Measurements from ENCODE around the gene FZD8.
A peak's percentile ranks its signal among the peaks of the same experiment; 100 is the strongest.

The FZD8 gene

DNA sequence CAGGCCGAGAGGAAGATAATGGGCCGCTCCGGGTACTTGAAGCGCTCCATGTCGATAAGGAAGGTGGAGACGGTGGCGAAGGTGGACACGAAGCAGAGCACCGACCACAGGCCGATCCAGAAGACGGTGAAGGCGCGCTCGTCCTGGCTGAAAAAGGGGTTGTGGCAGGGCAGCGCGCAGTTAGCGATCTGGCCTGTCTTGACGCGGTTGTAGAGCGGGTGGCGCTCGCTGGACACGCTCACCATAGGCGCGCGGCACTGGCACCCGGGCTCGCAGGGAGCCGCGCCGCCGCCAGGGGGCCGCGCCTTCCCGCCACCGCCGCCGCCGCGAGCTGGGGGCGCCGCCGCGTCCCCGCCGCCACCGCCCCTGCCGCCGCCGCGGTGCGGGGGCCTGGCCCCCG, 1.6 kb downstream of the FZD8 start:
- peak; percentile 45 for DNase-seq

DNA sequence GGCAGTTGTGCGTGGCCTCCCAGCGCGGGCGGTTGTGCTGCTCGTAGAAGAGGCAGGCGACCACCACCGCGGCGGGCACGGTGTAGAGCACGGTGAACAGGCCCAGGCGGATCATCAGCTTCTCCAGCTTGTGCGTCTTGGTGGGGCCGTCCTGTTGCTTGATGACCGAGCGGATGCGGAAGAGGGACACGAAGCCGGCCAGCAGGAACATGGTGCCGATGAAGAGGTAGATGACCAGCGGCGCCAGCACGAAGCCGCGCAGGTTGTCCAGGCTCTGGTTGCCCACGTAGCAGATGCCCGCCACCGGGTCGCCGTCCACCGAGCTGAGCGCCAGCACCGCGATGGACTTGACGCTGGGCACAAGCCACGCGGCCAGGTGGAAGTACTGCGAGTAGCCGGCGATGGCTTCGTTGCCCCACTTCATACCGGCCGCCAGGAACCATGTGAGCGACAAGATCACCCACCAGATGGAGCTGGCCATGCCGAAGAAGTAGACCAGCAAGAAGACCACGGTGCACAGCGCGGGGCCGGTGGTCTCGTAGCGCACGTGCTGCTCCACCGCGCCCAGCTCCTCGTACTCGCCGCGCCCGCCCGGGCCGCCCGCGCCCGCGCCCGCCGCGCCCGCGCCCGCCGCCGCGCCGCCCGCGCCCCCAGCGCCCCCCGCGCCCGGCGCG, 2.2 kb downstream of the FZD8 start:
- DNase-seq, result no peak

DNA sequence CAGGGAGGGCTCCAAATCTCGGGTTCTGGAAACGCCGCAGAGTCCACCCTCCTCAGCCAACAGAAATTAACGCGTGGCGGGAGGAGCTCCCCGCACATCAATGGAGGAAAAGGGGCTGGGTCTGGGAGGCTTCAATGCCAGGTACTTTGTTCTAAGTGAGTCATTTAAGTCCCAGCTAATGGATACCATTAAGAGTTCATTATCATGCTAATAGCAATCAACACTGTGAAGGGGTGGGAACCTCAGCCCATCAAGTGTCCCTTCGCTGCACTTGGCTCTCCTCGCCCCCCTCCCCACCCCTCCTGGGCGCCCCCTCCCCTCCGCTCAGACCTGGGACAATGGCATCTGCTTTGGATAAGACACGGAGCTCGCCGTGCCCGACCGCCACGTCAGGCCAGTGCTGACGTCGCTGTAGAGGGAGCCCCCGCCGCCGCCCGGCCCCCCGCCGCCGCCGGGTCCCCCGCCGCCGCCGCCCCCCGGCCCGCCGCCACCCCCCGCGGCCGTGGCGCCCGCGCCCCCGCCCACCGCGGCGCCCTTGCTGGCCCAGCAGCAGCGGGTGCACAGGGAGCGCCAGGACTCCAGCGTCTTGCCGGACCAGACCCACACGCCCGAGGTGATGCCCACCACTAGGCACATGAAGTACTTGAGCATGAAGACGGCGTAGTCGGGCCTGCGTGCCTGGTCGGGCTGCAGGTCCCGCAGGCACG, 2.9 kb downstream of the FZD8 start:
- DNase-seq, result no peak

DNA sequence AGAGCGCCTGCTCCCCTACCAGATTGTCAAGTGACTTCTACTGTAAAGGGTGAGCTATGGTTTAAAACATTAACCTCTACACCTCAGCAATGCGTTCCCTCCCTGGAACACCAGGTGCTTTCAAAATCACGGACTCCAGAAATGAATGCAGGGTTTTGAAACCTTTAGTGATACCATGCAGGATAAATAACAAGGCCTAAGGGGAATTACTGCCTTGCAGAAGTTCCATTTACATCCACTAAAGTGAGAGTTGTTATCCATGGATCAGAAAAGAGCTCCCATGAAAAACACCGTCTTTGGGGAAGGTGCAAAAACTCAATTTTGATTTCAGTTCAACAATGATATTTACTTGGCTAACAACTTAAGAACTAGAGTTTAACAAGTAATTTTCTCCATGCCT, 4.0 kb downstream of the FZD8 start:
- DNase-seq, result no peak

DNA sequence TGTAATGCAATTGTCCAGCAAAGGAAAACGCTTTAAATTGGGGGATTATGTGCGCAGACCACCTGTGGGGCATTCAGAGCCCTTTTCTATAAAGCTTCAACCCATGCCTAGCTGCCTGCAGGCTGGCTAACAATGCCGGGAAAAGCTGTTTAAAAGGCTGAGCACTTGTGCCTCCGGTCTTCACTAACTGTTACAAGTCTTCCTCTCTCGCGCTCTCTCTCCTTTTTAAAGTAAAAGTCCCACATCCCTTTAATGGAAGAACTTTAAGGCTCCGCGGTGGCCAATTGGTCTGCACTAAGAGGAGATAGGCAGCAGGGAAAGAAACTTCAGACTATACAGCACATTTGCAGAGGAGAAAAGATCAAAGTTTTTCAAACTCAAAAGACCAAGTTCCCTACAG, 4.6 kb downstream of the FZD8 start:
- DNase-seq, result no peak

DNA sequence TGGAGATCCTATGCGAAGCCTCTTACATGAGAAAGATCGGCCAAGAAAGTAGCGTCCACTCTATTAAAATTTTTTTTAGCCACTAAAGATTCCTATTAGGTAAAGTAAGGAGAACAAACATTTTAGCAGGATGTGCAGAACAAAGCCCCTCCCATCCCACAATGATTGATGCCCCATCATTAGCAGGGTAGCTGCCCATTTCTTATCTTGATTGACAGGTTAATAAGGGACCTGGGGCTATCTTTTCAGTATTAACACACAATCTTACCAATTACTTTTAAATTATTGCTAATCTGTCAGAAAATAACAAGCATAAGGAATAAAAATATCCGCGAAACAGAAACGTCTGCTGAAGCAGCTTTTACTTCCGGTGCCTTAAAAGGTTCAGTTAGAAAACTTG, 5.1 kb downstream of the FZD8 start:
- DNase-seq, result no peak

DNA sequence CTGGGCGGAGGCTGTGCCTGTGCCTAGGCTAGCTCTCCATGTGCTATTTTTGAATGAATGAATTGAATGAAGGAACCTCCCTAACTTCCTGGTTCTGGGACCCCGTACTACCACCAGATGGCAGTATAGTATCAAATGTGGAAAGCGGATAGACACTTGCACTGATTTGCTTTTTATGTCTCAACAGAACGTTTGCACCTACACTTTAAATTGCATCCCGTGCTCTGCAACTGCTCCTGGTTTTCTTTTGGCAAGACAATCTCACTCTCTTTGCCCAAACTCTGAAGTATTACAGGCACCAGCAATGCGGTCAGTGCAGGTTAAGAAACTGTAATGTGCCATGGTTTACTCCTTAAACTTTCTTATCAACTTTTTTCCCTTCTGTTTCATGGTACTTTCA, 6.5 kb downstream of the FZD8 start:
- peak; percentile 74 for DNase-seq

DNA sequence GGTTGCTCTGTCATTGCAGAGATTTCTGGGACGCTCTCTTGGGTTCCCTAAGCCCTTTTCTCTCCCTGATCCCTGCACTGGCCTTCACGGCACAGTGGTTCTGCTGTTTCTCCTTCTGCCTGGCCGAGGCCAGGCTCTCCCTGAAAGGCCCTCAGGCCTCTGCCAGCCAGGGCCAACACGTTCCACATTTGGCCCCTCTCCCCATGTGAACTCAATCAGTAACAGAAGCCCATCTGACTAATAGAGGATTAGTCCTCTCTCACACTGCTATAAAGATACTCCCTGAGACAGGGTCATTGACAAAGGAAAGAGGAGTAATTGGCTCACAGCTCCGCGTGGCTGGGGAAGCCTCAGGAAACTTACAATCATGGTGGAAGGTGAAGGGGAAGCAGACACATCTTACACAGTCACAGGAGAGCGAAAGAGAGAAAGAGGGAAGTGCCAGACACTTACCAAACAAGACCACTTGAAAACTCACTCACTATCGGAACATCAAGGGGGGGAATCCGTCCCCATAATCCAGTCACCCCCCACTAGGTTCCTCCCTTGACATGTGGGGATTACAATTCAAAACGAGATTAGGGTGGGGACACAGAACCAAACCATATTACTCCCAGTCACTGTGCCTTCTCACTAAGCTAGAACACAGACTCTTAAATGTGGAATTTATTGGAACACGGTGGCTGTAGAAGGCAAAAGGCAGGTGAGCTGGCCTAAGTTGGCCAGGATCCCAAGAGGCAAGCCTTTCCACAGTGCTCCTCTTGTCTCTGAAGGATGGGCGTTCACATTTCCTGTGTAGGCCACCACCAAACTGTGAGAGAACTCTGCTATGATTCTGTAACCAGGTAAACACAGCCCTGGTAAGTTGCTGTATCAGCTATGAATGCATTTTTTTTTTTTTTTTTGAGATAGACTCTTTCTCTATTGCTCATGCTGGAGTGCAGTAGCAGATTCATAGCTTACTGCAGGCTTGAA, 8.8 kb downstream of the FZD8 start:
- no peak for DNase-seq

DNA sequence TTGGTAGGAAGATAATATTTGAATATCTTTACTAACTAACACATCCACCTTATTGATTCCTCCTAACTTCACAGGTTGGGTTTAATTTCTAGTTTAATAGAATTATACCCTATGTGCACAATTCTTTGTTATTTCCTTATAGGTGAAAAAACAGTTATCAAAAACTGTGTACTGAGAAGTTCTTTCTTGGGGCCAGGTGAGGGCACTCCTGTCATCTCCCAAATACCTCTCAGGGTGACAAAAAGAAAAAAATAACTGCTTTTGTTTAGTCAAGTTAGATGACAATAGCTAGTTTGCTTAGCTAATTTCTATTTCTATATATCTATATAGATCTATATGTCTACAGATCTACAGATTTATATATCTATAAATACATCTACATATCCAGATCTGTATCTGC, 10.1 kb downstream of the FZD8 start:
- no peak for DNase-seq

DNA sequence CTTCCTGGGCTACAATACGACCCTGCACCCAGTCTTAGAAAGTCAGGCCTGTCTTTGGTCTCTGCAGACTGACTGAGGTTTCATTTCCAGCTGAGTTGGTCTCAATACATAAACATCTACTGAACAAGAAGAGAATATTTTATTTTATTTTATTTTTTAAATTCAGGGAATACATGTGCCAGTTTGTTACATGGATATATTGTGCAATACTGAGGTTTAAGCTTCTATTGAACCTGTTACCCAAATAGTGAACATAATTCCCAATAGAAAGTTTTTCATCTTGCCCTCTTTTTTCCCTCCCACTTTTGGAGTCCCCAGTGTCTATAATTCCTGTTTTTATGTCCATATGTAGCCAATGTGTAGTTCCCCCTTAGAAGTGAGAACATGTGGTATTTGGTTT, 10.7 kb downstream of the FZD8 start:
- DNase-seq, result no peak

DNA sequence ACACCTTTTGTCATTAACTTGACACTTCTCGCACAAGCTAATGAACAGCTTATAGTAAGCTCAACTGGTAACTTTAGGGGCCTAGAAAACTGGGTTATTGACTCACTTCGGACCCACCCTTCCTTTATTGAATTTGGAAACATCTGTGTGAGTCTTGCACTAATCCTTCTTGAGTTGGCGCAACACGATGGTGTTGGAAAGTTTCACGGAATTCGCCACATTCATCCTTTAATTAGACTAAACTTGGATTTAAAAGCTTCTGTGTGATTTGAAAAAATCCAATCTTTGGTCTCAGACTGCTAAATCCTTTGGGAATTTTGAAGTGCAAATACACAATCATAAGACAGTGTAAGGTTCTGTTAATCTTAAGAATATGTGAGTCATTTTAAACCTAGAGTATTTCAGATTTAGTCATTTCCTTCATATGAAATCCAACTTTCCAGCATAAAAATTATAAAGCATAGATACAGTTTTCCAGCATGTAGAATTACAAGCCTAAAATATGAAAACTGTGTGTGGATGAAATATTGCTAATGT, 15.1 kb downstream of the FZD8 start:
- DNase-seq, result no peak

DNA sequence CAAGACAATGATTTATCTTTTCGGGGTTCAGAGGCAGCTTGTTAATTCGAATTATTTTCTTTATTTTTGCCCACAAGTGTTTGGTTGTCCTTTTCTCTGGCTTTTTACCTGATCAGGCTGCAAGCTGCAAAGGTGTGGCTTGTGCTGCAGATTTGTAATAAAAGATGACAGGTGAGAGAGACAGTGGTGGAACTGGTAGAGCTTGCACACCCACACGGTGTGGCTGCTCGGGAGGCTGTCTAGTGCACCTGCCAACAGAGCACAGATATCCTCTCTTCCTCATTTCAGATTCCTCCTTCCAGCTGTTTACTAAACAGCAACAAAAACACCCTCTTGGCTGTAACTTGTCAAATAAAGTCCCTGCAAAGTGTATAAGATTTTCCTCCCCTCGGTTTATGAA, 27.8 kb downstream of the FZD8 start:
- no peak for DNase-seq

DNA sequence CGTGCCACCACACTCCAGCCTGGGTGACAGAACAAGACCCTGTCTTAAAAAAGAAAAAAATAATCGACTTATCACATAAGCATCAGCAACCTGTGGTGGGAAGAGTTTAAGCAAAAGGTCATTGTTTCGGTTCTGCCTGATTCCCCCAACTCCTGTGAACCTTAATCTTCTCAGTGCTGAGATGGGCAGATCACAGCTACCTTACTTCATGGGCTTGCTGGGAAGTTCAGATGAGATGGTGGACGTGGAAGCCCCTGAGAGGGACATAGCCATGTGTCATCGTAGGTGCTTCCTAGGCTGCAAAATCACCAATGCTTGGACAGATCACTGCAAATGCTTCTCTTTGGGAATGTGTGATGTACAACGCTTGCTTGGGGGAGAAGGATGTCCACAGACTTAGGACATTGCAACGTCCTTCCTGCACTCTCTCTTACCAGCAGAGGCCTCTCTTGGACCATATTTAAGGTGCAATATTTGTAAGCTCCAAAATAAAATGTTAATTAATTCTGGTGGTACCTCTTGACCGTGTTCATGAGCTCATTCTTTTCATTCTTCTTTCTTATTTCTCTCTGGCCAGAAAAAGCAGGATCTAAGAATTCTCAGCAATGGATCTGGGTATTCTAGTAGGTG, 28.4 kb downstream of the FZD8 start:
- DNase-seq, result peak; percentile 8

DNA sequence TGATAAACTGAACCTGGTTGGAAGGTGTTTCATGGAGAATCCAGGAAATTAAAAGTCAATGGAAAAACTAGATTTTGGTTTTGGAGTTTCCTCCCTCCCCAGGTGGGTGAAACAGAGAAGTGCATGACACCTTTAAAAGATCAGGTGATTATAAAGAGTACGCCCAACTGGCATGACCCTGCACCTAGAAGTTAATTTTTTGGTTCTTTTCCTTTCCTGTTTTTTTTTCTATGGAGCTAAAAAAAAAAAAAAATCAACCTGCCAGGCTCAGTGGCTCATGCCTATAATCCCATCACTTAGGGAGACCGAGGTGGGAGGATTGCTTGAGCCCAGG, 29.0 kb downstream of the FZD8 start:
- DNase-seq, result no peak

DNA sequence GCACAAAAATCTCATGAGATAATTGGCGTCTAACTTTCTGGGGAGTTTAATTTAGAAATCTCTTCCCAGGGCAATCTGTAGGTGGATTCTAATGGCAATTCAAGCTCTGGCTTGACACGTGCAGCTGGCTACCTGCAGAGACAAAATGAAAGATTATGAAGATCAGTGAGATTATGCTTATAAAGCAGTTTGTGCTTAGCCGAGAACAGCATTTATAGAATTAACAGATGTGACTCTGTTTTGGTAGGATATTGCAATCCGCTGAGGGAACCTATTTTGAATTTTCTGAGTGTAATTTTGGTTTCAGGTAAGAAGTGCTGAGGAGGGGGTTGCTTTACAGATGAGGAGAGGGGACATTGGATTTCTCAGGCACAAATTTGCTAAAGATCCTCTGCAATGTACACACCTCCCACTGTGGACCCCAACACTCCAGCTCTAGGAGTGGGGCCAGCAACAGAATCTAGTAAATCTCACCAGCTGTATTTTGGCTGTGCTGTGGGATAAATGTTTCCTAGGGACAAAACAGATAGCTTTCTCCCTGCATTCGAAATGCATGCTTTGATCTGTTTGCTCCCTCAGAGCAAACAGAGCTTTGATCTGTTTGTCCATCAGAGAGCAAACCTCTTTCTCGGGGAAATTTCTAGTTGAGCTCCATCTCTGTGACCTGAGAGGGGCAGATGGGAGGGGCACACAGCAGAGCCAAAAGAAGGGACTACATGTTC, 29.6 kb downstream of the FZD8 start:
- DNase-seq, result no peak

DNA sequence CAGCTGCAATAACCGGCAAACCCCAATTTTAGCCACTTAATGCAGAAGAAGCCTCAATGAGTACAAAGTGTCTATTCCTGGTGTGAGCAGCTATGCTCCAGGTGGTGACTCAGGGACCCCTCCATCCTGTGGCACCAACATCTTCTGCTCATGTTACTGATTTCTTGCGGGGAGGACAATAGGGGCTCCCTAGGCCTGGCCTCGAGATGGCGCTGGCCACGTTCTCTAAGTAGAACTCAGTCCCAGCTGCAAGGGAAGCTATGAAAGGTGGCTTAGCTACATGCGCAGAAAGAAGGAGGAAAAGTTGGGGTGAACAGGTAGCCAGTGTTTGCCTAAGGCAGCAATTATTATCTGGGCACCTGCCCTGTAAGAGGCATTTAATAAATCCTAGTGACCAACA, 30.3 kb downstream of the FZD8 start:
- DNase-seq, result no peak

DNA sequence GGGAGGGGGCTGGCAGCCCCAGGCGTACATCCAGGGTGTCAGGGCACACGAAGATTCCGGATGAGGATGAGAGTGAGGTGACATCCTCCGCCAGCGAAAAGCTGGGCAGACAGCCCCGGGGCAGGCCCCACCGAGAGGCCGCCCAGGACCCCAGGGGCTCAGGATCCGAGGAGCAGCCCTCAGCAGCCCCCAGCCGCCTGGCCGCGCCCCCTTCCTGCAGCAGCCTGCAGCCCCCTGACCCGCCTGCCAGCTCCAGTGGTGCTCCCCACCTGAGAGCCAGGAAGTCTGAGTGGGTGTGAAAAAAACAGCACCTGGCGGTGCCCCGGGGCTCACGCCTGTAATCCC, 33.8 kb downstream of the FZD8 start:
- no peak for DNase-seq

DNA sequence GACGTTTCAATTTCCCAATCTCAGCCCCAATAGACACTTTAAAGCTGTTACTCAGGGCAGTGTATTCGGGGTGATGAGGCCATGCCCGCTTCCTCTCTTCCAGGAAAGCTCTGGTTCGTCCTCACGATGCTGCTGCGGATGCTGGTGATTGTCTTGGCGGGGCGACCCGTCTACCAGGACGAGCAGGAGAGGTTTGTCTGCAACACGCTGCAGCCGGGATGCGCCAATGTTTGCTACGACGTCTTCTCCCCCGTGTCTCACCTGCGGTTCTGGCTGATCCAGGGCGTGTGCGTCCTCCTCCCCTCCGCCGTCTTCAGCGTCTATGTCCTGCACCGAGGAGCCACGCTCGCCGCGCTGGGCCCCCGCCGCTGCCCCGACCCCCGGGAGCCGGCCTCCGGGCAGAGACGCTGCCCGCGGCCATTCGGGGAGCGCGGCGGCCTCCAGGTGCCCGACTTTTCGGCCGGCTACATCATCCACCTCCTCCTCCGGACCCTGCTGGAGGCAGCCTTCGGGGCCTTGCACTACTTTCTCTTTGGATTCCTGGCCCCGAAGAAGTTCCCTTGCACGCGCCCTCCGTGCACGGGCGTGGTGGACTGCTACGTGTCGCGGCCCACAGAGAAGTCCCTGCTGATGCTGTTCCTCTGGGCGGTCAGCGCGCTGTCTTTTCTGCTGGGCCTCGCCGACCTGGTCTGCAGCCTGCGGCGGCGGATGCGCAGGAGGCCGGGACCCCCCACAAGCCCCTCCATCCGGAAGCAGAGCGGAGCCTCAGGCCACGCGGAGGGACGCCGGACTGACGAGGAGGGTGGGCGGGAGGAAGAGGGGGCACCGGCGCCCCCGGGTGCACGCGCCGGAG, 34.4 kb downstream of the FZD8 start:
- DNase-seq, result no peak

DNA sequence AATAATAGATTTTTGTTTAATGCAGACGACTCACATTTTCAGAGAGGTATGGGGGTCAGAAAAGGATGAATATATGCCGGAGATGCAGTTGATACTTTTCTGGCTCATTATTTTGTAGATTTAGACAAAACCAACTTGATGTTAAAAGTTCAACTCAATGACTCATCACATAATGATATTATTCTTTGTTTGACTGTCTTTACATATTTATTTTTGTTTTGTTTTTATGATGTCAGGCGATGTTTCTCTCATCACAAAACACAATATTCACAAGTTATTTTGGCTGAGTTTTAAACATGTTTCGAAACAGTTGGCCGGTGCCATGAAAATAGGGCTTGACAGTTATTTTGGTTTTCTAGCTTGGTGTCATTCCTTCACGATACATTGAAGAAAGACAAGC, 35.7 kb downstream of the FZD8 start:
- DNase-seq, result no peak

DNA sequence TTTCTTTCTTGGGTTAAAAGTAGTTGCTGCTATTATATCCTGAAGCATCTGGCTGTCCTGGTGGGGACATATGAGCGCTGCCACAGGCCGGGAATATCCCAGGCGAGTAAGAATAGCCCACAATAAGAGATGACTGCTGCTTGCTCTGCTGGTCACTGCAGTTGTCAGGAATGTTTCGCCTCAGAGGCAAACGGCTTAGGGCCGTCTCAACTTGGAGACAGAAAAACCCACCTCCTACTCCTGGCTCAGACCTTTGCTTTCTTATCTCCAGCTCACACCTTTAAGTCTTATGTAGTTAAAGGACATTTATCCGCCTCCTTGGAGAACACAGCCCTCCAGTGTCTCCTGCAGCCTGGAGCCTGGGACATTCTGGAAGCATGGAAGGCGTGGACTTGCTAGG, 36.9 kb downstream of the FZD8 start, which contains the start of gene GJD4:
Gene GJD4, plus strand, starts transcription at position 151 of the 400 bp plus-strand sequence. Its CDS starts 227 bp downstream, at position 378.
- no peak for DNase-seq

DNA sequence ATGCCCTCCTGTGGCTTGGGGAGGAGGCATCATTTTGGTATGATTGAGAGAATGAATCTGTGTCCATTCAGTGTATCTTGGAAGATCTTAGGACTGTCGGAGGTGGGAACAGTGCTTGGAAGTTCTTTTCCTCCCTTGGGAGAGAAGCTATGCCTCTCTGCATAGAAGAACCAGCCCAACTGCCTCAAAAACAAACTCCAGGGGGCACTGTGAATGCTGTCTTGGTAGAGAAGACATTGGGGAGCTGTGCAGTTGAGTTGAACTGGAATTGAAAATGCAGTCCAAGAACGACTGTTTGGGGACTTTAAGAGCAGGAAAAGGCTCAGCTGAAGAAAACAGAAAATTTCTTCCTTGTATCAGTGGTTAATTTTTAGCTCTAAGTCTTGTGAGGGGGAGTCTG, 41.9 kb downstream of the FZD8 start:
- DNase-seq, result no peak
